Caco-2 (cell line): ENCODE data around the gene ADNP2. TPM values are rescaled to one million over a fixed set of nuclear protein-coding genes. Genes with fewer than 3 reads are reported as not detected.

Experiments
- BruUV-seq: library from RNA; stranded (reverse); fragments of 400-500 nt; replicated peaks from 2 replicates; lab custom pipeline; 2021; lab: Mats Ljungman, UMichigan
- CTCF ChIA-PET: fragments of 300-600 bp; sonication (Branson Sonifier 250); formaldehyde crosslinking; loops from one replicate; lab custom pipeline; 2022; ENCODE audit warnings: antibody characterized with exemption; lab: Charles Lee
- POLR2A ChIA-PET: fragments of 300-600 bp; sonication (Branson Sonifier 250); formaldehyde crosslinking; loops from one replicate; lab custom pipeline; 2022; ENCODE audit warnings: antibody characterized with exemption; lab: Charles Lee
- DNase-seq, 2 experiments: peaks; one replicate each; pipeline versions ENCODE4 v3.0.0 to v3.0.0-alpha.2; 2020 to 2022
- H3K27me3 ChIP-seq: replicated peaks from 2 replicates; pipeline ENCODE4 v1.6.0; 2011; ENCODE audit warnings: low read length; ENCODE audit not compliant: control insufficient read depth, insufficient read depth
- H3K36me3 ChIP-seq: 2 replicates; pipeline ENCODE4 v1.5.1; 2011; ENCODE audit warnings: low read length; ENCODE audit not compliant: control insufficient read depth, insufficient read depth
- H3K4me1 ChIP-seq: fragments of 250-450 bp; sonication (Bioruptor Pico); 2 replicates; pipeline ENCODE4 v1.5.1; 2020; ENCODE audit warnings: mild to moderate bottlenecking
- H3K4me3 ChIP-seq: 2 replicates; pipeline ENCODE4 v1.5.1; 2011; ENCODE audit warnings: low read depth, mild to moderate bottlenecking, control low read depth, low read length
- H3K9me3 ChIP-seq: fragments of 250-450 bp; sonication (Bioruptor Pico); 2 replicates; pipeline ENCODE4 v1.5.1; 2020; ENCODE audit warnings: mild to moderate bottlenecking, moderate library complexity
- H3K27ac Mint-ChIP-seq: one replicate; pipeline ENCODE4 v1.8.0; 2022; ENCODE audit warnings: mixed read lengths; ENCODE audit not compliant: unreplicated experiment
- H3K27me3 Mint-ChIP-seq: one replicate; pipeline ENCODE4 v1.8.0; 2022; ENCODE audit warnings: mixed read lengths; ENCODE audit not compliant: insufficient read depth, unreplicated experiment
- H3K36me3 Mint-ChIP-seq: one replicate; pipeline ENCODE4 v1.8.0; 2022; ENCODE audit warnings: mild to moderate bottlenecking, mixed read lengths; ENCODE audit not compliant: insufficient read depth, unreplicated experiment
- H3K4me1 Mint-ChIP-seq: one replicate; pipeline ENCODE4 v1.8.0; 2022; ENCODE audit warnings: low read depth, mixed read lengths; ENCODE audit not compliant: unreplicated experiment
- H3K4me3 Mint-ChIP-seq: one replicate; pipeline ENCODE4 v1.8.0; 2022; ENCODE audit warnings: mild to moderate bottlenecking, moderate library complexity, mixed read lengths; ENCODE audit not compliant: unreplicated experiment
- H3K9me3 Mint-ChIP-seq: one replicate; pipeline ENCODE4 v1.8.0; 2022; ENCODE audit warnings: mixed read lengths; ENCODE audit not compliant: unreplicated experiment
- CTCF ChIP-seq, 2 experiments: fragments of 200-600 bp in 1 of 2; IDR thresholded peaks; 1 replicate in 1 of 2; 2 replicates in 1 of 2; pipeline versions ENCODE4 v1.5.1 to v1.8.0; 2011 to 2022; ENCODE audit warnings: antibody characterized with exemption in 1 of 2, control low read depth in 1 of 2, inconsistent platforms in 1 of 2, low read depth in 1 of 2, low read length in 1 of 2, mild to moderate bottlenecking in 1 of 2, moderate library complexity in 1 of 2; ENCODE audit not compliant: insufficient read depth in 1 of 2, severe bottlenecking in 1 of 2, unreplicated experiment in 1 of 2
- intact Hi-C: fragments of 100-400 bp; cut with micrococcal nuclease; formaldehyde crosslinking; loops from one replicate; pipeline ENCODE4 v1.10.0; 2022; ENCODE audit not compliant: unreplicated experiment
- total RNA-seq: library from RNA; stranded (reverse); gene quantifications from 2 replicates; pipeline ENCODE4 v1.2.3, GENCODE V29; 2022

ADNP2 gene
- total RNA-seq, 1 experiment from 2014 or later: 22.1 TPM

GRCh38 chr18:80179857-80180558 lies 70.9 kb downstream of the ADNP2 start:
- Histone ChIP-seq H3K27me3 (no peaks in the 10 kb centered on the region), H3K36me3 (no peaks in the 10 kb centered on the region), H3K4me3 (no peak overlapping the region), H3K4me1 (no peaks in the 10 kb centered on the region), H3K9me3 (no peaks in the 10 kb centered on the region)
- no peak for TF ChIP-seq CTCF (IDR thresholded peaks at IDR 0.05; ENCODE audit: insufficient read depth in 1 of 2, low read depth in 1 of 2, low read length in 1 of 2, severe bottlenecking in 1 of 2, unreplicated experiment in 1 of 2)
- H3K4me1 Mint-ChIP-seq: no peaks in the 10 kb centered on the region
- no peaks in the 10 kb centered on the region for H3K27me3 Mint-ChIP-seq
- no peaks in the 10 kb centered on the region for H3K36me3 Mint-ChIP-seq
- no peak overlapping the region for H3K4me3 Mint-ChIP-seq
- ChIA-PET POLR2A (no interaction called here), CTCF (no interaction called here)
- H3K9me3 Mint-ChIP-seq: no peaks in the 10 kb centered on the region
- intact Hi-C loops: no loop called here
- BruUV-seq: no TSS peak
- no peak overlapping the region for H3K27ac Mint-ChIP-seq
- no peak for DNase-seq

- TF ChIP-seq CTCF (IDR thresholded peaks at IDR 0.05; ENCODE audit: insufficient read depth in 1 of 2, low read depth in 1 of 2, low read length in 1 of 2, severe bottlenecking in 1 of 2, unreplicated experiment in 1 of 2): no peak
- Histone ChIP-seq H3K4me3 (no peak overlapping the region), H3K9me3 (no peaks in the 10 kb centered on the region), H3K27me3 (no peaks in the 10 kb centered on the region), H3K36me3 (no peaks in the 10 kb centered on the region), H3K4me1 (no peaks in the 10 kb centered on the region)
- POLR2A ChIA-PET: no interaction called here
- Mint-ChIP-seq H3K27me3 (no peaks in the 10 kb centered on the region), H3K4me3 (no peak overlapping the region), H3K9me3 (no peaks in the 10 kb centered on the region), H3K27ac (no peak overlapping the region), H3K36me3 (no peaks in the 10 kb centered on the region), H3K4me1 (no peaks in the 10 kb centered on the region)
- intact Hi-C loops: no loop called here
- BruUV-seq: no TSS peak
- DNase-seq: no peak
- CTCF ChIA-PET: no interaction called here
These were observed 71.9 kb downstream of the ADNP2 start for GRCh38 chr18:80180778-80181564.

GRCh38 chr18:80181642-80182461 lies 72.8 kb downstream of the ADNP2 start:
- Mint-ChIP-seq H3K27ac (no peak overlapping the region), H3K36me3 (no peaks in the 10 kb centered on the region), H3K4me1 (no peaks in the 10 kb centered on the region), H3K4me3 (no peak overlapping the region), H3K27me3 (no peaks in the 10 kb centered on the region), H3K9me3 (no peaks in the 10 kb centered on the region)
- BruUV-seq: no TSS peak
- Histone ChIP-seq H3K4me1 (no peaks in the 10 kb centered on the region), H3K36me3 (no peaks in the 10 kb centered on the region), H3K9me3 (no peaks in the 10 kb centered on the region), H3K4me3 (no peak overlapping the region), H3K27me3 (no peaks in the 10 kb centered on the region)
- no peak for DNase-seq
- ChIA-PET POLR2A (no interaction called here), CTCF (no interaction called here)
- TF ChIP-seq CTCF (IDR thresholded peaks at IDR 0.05; ENCODE audit: insufficient read depth in 1 of 2, low read depth in 1 of 2, low read length in 1 of 2, severe bottlenecking in 1 of 2, unreplicated experiment in 1 of 2): no peak
- intact Hi-C loops: no loop called here
